ENCODE results near the gene DGKZ. TPM values are rescaled to one million over a fixed set of nuclear protein-coding genes. Genes with fewer than 3 reads are reported as not detected.

DGKZ gene
- 33.1 to 55.1 TPM (median 44.8 TPM) in 5 replicates for total RNA-seq (2022; extraction: Qiagen RNA extraction; ENCODE audit: low read depth)

DNA sequence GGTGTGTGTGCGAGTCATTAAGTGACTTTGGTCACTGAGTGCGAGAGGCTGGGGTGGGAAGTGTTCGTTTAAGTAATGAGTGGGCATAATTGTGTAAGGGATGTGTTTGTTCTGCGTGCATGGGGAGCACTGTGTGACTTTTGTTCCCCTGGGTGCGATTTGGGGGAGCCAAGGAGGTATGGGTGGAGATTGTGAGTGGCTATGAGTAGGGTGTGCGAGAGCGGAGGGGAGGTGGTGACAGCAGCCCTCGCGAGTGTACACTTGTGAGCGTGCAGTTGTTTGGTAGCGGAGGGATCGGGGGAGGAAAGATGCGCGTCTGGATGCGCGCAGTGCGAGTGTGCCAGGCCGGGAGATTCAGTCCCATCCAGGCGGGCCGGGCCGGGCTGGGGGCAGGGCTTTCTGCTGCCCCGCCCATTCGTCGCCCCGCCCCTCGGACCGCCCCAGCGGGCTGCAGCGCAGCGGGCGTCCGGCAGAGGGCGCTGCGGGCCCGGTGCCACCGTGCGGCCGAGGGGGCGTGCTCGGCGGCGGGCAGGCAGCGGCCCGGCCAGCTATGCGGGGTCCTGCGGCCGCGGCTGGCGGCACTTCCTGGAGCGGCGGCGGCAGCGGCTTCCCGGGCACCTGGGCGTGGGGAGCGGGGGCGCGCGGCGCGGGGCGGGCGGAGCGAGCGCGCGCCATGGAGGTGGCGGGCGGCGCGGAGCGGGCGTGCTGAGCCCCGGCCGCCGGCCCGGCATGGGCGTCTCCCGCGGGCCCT lies at the start of gene DGKZ:
TSS of gene DGKZ (plus strand) at position 578 of the 751 bp plus-strand sequence. CDS start 197 bp downstream, outside the sequence.

DNA sequence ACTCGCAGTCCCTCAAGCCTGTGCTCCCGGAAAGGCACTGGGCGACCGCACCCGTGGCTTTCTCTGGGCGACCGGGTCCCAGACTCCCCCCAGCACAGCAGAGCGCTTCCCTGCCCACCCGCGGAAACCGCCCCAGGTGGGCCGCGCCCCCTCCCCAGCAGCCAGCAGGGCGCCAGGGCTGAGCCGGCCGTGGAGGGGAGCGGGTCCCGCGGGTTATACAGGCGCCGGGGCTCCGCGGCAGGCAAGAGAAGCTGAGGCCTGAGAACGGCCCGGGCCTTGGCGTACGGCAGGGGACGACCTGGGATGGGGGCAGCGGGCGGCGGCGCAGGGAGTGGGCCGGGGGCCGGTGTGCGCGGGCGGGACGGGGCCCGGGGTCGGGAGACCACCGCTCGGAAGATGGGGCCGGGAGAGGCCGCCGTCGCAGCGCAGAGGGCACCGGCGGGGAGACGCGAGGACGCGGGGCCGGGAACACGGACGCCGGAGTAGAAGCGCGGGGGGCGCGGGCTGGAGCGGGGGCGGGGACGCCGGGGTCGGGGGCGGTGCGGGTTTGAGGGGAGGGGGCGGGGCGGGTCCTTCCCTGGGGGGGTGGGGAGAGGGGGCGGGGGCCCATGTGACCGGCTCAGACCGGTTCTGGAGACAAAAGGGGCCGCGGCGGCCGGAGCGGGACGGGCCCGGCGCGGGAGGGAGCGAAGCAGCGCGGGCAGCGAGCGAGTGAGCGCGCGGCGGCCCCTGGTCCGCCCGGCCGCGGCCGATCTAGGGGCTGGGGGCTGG lies 34.0 kb downstream of the DGKZ start, which contains the start of gene MDK:
TSS of gene MDK (plus strand) at position 622 of the 771 bp plus-strand sequence. CDS start 389 bp downstream, outside the sequence.

DNA sequence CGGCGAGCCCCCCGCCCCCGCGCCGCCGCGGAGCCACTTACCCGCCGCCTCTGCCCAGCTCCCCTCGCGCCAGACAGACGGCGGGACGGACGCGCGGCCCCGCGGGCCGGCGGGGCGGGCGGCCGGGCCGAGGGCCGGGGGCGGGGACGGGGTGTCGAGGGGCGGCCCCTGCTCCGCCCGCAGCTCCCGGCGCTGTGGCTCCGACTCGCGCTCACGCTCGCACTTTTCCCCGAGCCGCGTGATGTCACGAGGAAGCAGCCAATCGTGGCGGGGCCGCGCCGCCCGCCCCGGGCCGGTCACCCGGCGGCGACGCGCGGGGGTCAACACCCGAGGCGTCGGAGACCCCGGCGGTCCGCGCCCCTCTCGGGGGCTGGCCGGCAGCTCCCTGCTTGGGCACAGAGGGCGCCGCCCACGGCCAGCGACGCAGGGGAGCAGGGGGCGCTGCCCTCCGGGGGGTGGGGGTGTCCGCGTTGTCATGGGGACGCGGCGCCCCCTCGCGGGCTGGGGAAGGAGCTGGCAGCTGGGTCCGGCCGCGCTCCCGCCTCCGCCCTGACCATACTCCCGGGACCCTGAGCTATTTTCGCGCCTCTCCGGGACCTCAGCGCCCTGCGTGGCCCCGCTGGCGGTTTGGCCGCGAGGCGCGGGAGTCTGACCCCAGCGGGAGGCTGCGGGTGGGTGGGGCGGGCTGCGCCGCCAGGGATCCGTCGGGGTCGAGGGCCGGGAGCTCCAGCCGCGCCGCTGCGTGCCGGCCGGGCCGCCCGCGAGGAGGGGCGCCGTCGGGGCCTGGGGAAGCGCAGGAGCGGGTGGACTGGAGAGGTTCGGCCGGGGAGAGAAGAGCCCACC lies 44.5 kb downstream of the DGKZ start, which contains the start of gene CHRM4:
TSS of gene CHRM4 (minus strand) at position 199 of the 843 bp plus-strand sequence. CDS start 5,219 bp downstream, outside the sequence.

Other genes starting within 250 kb of the DGKZ start
- gene PHF21A, start 226.0 kb upstream of the DGKZ start, total RNA-seq (2022; extraction: Qiagen RNA extraction; ENCODE audit: low read depth), result 10.4 to 14.4 TPM (median 12.8 TPM) in 5 replicates
- 3.9 to 6.2 TPM (median 5.2 TPM) in 5 replicates for gene CREB3L1, start 69.8 kb upstream of the DGKZ start, total RNA-seq (2022; extraction: Qiagen RNA extraction; ENCODE audit: low read depth)
- gene MDK, start 34.2 kb downstream of the DGKZ start, total RNA-seq (2022; extraction: Qiagen RNA extraction; ENCODE audit: low read depth), result 16.7 to 22.6 TPM (median 21.1 TPM) in 5 replicates
- 0.50 to 0.78 TPM (median 0.67 TPM) in 5 replicates for gene CHRM4, start 44.3 kb downstream of the DGKZ start, total RNA-seq (2022; extraction: Qiagen RNA extraction; ENCODE audit: low read depth)
- gene AMBRA1, start 246.6 kb downstream of the DGKZ start, total RNA-seq (2022; extraction: Qiagen RNA extraction; ENCODE audit: low read depth), result 14.1 to 18.5 TPM (median 14.5 TPM) in 5 replicates